ENCODE data around the gene SAA4.

DNA sequence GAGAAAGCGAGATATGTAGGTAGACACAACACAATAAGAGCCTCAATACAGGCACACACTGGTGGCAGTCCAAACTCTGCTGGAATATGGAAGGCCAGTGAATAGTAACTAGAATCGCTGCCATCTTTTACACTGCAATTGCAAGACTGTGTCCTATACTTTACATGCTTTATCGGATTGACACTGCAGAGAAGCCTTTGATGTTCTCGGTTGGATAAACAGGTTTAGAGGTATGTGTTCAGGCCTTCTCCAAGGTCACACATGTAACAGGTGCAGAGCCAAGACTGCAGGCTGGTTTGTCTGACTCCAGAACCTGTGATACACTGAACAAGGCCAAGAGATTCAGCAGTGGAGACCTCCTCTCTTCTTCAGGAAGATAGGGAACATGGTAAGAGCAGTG, 34.6 kb upstream of the SAA4 start:
- TF ChIP-seq, protein P1, sequence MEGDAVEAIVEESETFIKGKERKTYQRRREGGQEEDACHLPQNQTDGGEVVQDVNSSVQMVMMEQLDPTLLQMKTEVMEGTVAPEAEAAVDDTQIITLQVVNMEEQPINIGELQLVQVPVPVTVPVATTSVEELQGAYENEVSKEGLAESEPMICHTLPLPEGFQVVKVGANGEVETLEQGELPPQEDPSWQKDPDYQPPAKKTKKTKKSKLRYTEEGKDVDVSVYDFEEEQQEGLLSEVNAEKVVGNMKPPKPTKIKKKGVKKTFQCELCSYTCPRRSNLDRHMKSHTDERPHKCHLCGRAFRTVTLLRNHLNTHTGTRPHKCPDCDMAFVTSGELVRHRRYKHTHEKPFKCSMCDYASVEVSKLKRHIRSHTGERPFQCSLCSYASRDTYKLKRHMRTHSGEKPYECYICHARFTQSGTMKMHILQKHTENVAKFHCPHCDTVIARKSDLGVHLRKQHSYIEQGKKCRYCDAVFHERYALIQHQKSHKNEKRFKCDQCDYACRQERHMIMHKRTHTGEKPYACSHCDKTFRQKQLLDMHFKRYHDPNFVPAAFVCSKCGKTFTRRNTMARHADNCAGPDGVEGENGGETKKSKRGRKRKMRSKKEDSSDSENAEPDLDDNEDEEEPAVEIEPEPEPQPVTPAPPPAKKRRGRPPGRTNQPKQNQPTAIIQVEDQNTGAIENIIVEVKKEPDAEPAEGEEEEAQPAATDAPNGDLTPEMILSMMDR (IDR thresholded peaks at IDR 0.05; ENCODE audit: low read depth, low read length): no peak
- no peak for TF ChIP-seq EZH2phosphoT487 (IDR thresholded peaks at IDR 0.05; ENCODE audit: low read depth)

Measured in OCI-LY3 (cell line).